ENCODE data around the gene RPLP2.

The RPLP2 gene

GRCh38 chr11:855330-855674, 45.5 kb downstream of the RPLP2 start:
- in situ Hi-C loops (cut with HindIII; ENCODE audit: low pct_ligation_motif_present, low pct_unique_long_range_greater_than_20kb, low sequenced_read_pairs), result no loop called here
- no peak for DNase-seq

- no peak for DNase-seq
- in situ Hi-C loops (cut with HindIII; ENCODE audit: low pct_ligation_motif_present, low pct_unique_long_range_greater_than_20kb, low sequenced_read_pairs), result no loop called here
These were observed 46.0 kb downstream of the RPLP2 start for GRCh38 chr11:855796-856195.

- in situ Hi-C loops (cut with HindIII; ENCODE audit: low pct_ligation_motif_present, low pct_unique_long_range_greater_than_20kb, low sequenced_read_pairs), result no loop called here
- DNase-seq, result no peak
These were observed 46.6 kb downstream of the RPLP2 start for GRCh38 chr11:856397-856796.

- in situ Hi-C loops (cut with HindIII; ENCODE audit: low pct_ligation_motif_present, low pct_unique_long_range_greater_than_20kb, low sequenced_read_pairs), result no loop called here
- no peak for DNase-seq
These were observed 48.4 kb downstream of the RPLP2 start for GRCh38 chr11:858053-858761.

GRCh38 chr11:858762-859339, 49.1 kb downstream of the RPLP2 start:
- no peak for DNase-seq
- in situ Hi-C loops (cut with HindIII; ENCODE audit: low pct_ligation_motif_present, low pct_unique_long_range_greater_than_20kb, low sequenced_read_pairs), result no loop called here

GRCh38 chr11:859394-860131, 49.8 kb downstream of the RPLP2 start:
- DNase-seq, result no peak
- in situ Hi-C loops (cut with HindIII; ENCODE audit: low pct_ligation_motif_present, low pct_unique_long_range_greater_than_20kb, low sequenced_read_pairs), result no loop called here

- DNase-seq, result no peak
- in situ Hi-C loops (cut with HindIII; ENCODE audit: low pct_ligation_motif_present, low pct_unique_long_range_greater_than_20kb, low sequenced_read_pairs), result no loop called here
These were observed 50.7 kb downstream of the RPLP2 start for GRCh38 chr11:860234-861104.

GRCh38 chr11:861105-861479, 51.3 kb downstream of the RPLP2 start:
- in situ Hi-C loops (cut with HindIII; ENCODE audit: low pct_ligation_motif_present, low pct_unique_long_range_greater_than_20kb, low sequenced_read_pairs), result no loop called here

GRCh38 chr11:862081-862661, 52.4 kb downstream of the RPLP2 start:
- in situ Hi-C loops (cut with HindIII; ENCODE audit: low pct_ligation_motif_present, low pct_unique_long_range_greater_than_20kb, low sequenced_read_pairs), result no loop called here
- DNase-seq, result no peak

More at GRCh38 chr11:861105-861479, 51.3 kb downstream of the RPLP2 start:
- no peak for DNase-seq

All from ACHN (cell line).